Skin of body (tissue), 2 donors: ENCODE results near the gene FBXO34. TPM values are rescaled to one million over a fixed set of nuclear protein-coding genes. Genes with fewer than 3 reads are reported as not detected.
"Not testable (repeated sequence)": the region's sequence is repeated elsewhere in the genome, so short reads cannot be mapped to it uniquely, and the experiment has no call there.

Experiments used
- DNase-seq: peaks from one replicate; lab custom pipeline; 2025; lab: John Stamatoyannopoulos, UW
- total RNA-seq: library from RNA; depleted of rRNA; stranded (reverse); fragments of >200 nt; gene quantifications from one replicate; pipeline ENCODE4 v1.2.3, GENCODE V29; 2014

Gene FBXO34
- total RNA-seq, 1 donor from 2014 or later, result 29.7 TPM

- DNase-seq, result peak; percentile 8
Measured at GRCh38 chr14:55306938-55307589, 35.8 kb downstream of the FBXO34 start.

GRCh38 chr14:55309154-55309553 is 37.9 kb downstream of the FBXO34 start:
- DNase-seq, result no peak

GRCh38 chr14:55309761-55310365 is 38.6 kb downstream of the FBXO34 start:
- no peak for DNase-seq

GRCh38 chr14:55312379-55313030 is 41.3 kb downstream of the FBXO34 start:
- DNase-seq, result not testable (repeated sequence)

GRCh38 chr14:55313480-55313879 is 42.3 kb downstream of the FBXO34 start:
- no peak for DNase-seq

GRCh38 chr14:55314449-55314848 is 43.2 kb downstream of the FBXO34 start:
- DNase-seq, result no peak

- DNase-seq, result no peak
Measured at GRCh38 chr14:55316564-55316963, 45.3 kb downstream of the FBXO34 start.

- DNase-seq, result no peak
Measured at GRCh38 chr14:55317542-55318306, 46.5 kb downstream of the FBXO34 start.

GRCh38 chr14:55318694-55319093 is 47.5 kb downstream of the FBXO34 start:
- DNase-seq, result no peak

- no peak for DNase-seq
Measured at GRCh38 chr14:55323910-55324309, 52.7 kb downstream of the FBXO34 start.

DNA sequence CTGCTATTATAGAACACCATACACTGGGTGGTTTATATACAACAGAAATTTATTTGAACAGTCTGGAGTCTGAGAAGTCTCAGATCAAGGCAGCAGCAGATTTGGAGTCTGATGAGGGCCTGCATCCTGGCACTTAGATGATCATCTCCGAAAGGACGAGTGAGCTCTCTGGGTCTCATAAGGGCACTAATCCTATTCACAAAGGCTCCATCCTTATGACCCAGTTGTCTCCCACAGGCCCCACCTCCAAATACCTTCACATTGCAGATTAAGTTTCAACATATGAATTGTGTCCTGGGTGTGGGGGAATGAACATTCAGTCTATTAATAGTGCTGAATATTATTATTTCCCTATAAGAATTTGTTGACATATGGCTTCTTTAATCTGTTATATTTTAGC is 53.6 kb downstream of the FBXO34 start:
- DNase-seq, result no peak

DNA sequence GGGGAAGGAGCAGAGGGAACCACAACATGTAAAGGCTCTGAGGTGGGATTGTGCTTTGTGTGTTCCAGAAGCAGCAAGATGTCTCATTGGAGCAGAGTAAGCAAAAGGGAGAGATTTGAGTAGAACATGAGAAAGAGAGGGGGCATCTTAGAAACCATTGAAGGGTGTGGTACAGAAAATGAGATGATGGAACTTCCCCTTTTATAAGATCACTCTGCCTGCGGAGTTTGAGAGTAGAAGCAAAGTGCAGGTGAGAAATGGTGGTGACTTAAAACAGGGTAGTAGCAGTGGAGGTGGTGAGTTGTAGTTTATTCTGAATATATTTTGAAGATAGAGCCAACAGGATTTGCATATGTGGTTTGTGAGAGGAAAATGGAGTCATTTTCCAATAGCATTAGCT is 56.0 kb downstream of the FBXO34 start:
- DNase-seq, result no peak

DNA sequence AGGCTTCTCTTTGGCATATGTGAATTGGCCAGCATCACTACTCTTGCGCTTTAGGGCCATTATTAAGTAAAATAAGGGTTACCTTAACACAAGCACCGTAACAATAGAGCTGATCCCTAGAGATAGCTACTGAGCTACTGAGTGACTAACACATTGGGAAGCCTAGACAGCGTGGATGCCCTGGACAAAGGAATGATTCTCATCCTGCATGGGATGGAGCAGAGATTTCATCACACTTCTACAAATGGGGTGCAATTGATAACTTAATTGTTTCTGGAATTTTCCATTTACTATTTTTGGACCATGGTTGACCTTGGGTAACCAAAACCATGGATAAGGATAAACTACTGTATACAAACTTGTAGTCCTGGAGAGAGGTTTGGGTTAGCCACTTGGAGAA is 57.1 kb downstream of the FBXO34 start:
- no peak for DNase-seq

DNA sequence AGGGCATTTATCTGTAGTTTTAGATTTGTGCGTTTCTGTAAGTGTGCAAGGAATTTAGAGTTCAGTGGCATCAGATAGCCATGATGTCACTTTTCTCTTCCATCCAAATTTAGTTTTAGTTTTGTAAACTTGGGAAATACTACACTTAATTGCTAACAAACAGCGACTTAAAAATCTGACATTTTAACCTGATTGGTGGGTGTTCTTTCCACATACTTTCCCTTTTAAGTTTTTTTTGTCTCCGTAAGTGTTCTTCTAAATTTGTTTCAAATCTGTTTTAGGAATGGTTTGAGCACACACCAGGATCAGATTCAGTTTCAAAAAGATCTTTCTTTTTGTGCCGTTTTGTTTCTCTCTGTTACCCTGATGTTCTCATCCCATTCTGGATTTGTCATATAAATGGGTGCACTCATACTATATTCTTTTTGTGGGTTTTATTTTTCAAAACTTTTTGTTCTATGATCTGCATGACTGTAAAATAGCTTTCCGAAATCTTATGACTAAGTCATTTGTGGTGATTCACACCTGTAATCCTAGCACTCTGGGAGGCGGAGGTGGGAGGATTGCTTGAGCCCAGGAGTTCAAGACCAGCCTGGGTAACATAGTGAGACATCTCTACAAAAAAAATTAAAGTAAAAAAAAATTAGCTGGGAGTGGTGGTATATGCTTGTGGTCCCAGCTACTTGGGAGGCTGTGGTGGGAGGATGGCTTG is 58.9 kb downstream of the FBXO34 start:
- DNase-seq, result no peak

DNA sequence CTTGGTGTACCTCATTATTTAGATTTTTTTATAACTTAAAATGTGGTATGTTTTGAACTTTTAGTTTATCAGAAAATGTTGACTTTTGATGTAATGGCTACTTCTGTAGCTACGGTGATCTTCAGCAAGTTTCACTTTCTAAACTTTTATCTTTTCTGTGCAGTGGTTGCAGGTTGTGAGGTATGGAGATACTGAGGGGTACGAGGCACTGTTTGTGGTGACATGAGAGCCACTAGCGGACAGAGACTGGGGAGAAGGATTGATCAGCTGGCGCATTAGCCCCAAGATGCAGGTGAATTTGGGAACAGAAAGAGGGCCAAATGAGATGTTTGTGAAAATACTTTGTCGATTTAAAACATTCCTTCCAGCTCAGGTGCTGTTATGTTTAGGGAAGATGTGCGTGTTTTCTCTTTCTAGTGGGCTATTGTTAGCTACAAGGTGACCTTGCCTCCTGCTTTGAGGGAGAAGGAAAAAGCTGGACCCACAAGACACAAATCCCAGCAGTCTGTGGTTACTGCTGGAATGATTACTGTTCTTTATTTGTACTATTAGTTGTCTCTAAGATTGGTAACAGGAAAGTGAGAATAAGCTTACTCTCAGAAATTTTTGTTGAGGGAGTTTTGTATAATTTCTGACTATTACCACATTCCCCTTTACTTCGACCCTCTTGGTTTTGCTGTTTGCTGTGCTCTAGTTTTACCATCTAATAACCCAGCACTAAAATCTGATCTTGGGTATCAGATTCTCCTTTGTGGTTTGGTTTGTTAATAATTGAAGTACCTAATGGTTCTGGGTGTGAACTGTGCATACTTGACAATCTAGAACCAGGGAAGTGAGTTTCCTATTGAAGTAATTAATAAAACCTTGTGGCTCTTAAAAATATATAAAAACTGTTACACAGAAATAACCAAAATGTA is 61.7 kb downstream of the FBXO34 start:
- DNase-seq, result no peak

DNA sequence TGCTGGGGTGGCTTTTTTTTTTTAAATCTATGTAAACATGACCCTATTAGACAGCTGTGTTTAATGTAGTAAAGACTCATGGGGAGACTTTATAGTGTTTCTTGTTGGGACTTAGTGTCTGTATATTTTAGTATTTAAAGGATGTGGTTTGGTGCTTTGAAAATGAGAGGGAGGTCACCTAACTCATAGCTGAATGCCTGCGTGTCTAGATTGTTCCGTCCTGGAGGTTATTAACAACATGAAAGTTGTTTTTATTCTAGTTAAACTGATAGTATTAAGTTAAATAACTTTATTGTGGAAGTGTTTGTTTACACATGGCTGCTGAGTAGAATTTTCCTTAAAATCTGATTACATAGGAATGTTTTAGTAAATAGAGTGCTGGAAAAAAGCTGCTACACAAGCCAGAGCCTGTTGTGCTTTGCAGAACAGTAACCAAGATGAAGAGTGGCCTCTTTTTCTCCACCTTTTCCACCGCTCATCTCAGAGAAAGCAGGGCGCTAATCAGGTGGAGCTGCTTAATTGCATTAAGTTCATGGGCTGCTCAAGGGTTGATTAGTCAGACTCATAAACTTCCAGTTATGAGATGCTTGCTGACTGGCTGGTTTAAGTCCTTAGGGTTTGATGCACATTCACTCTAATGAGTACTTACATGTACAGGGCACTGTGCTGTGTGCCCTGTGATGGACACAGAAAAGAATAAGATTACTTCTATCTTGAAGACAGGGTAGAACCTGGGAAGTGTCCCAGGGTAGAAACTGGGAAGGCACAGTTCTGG is 62.7 kb downstream of the FBXO34 start:
- DNase-seq, result no peak

DNA sequence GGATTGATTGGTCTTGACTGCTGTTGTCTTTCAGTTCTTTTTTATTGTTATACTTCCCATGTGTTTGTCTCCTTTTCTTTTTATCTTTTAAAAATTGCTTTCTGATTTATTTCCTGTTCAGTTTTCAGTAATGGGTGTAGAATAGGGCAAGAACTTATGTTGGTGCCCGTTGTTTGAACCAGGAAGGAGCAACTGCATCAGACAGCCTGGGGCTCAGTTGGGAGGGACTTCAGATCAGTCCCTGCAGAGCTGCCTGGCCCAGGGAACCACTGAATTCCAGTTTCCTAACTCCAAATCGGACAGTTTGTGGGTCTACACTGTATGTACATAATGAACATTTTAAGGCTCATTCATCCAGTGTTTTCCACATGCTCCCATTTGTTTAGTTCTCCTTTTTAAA is 64.9 kb downstream of the FBXO34 start:
- DNase-seq, result no peak

DNA sequence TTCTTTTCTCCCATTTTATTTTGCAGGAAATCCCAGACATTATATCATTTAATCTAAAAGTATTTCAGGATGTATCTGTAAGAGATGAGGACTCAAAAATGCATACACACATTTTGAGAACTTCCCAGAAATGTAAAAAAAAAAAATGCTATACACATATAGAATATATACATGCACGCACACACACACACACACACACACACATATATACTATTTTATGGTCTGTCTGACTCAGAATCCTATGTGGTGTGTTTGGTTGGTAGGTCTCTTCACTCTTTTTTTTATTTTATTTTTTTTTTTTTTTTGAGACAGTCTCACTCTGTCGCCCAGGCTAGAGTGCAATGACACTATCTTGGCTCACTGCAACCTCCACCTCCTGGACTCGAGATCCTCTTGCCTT is 65.5 kb downstream of the FBXO34 start:
- no peak for DNase-seq

DNA sequence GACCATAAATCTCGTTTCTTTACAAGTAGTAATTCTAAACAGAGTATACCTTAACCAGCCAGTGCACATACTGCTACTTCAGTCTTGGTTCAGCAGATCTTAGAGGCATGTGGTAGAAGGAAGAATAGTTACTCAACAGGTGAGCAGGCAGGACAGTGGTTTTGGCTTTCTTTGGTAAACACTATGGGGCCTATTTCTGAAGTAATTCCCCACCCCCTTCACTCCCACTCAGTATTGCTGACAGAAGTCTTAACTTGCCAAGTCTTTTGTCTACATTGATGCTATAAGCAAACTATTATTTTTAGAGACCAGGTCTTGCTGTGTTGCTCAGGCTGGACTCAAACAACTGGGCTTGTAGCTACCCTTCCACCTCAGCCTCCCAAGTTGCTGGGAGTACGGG is 68.5 kb downstream of the FBXO34 start:
- DNase-seq, result no peak

- no peak for DNase-seq
Measured at GRCh38 chr14:55340482-55340881, 69.3 kb downstream of the FBXO34 start.
